Uterus (tissue), 2 donors: ENCODE results near the gene KCNN2.

Experiments
- POLR2A ChIP-seq, 2 donors: fragments of 450-650 bp; IDR thresholded peaks; one replicate each; pipeline ENCODE4 v1.6.1; 2016; ENCODE audit warnings: antibody characterized with exemption in 2 of 2, mild to moderate bottlenecking in 1 of 2, moderate library complexity in 1 of 2
- TF ChIP-seq, protein P1 (sequence below), 4 experiments: fragments of 200-600 bp in 2 of 4; fragments of 450-650 bp in 2 of 4; sonication (generic) in 2 of 4; IDR thresholded peaks; one replicate each; pipeline ENCODE4 v1.5.1; 2016 to 2019; ENCODE audit warnings: antibody characterized with exemption in 4 of 4, mild to moderate bottlenecking in 2 of 4, moderate library complexity in 1 of 4

DNA sequence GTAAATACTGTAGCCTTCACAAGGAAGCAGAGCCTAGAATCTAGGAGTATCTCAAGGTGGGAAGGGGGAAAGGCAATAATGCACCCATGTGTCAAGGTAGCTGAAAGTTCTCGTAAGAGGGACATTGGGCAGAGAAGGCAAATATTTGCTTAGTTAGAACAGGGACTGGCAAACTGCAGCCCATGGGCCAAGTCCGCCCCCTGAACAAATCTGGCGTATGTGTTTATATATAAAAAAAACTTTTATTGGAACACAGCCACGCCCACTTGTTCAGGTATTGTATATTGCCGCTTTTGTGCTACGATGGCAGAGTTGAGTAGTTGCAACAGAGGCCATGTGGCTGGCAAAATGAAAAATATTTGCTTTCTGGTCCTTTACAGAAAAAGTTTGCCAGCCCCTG lies 16.1 kb downstream of the KCNN2 start:
- TF ChIP-seq, protein P1, sequence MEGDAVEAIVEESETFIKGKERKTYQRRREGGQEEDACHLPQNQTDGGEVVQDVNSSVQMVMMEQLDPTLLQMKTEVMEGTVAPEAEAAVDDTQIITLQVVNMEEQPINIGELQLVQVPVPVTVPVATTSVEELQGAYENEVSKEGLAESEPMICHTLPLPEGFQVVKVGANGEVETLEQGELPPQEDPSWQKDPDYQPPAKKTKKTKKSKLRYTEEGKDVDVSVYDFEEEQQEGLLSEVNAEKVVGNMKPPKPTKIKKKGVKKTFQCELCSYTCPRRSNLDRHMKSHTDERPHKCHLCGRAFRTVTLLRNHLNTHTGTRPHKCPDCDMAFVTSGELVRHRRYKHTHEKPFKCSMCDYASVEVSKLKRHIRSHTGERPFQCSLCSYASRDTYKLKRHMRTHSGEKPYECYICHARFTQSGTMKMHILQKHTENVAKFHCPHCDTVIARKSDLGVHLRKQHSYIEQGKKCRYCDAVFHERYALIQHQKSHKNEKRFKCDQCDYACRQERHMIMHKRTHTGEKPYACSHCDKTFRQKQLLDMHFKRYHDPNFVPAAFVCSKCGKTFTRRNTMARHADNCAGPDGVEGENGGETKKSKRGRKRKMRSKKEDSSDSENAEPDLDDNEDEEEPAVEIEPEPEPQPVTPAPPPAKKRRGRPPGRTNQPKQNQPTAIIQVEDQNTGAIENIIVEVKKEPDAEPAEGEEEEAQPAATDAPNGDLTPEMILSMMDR (IDR thresholded peaks at IDR 0.05) = no peak
- no peak for TF ChIP-seq POLR2A (IDR thresholded peaks at IDR 0.05)
